Stimulated activated CD8-positive, alpha-beta memory T cell treated with anti-CD3 and anti-CD28 coated beads, Interleukin-15, amount 100 ng/mL, for 4 hours (primary cell): Measurements from ENCODE around the gene ADAM8.

Experiments used
- DNase-seq, 2 donors: peaks; one replicate each; pipeline ENCODE4 v3.0.0-alpha.2; 2020; ENCODE audit warnings: low read depth in 2 of 2

The ADAM8 gene

GRCh38 chr10:133281628-133282372 lies 5.1 kb upstream of the ADAM8 start:
- no peak for DNase-seq

- no peak for DNase-seq
Observed at GRCh38 chr10:133281084-133281483, 4.4 kb upstream of the ADAM8 start.

GRCh38 chr10:133280391-133281059 lies 3.9 kb upstream of the ADAM8 start:
- DNase-seq = no peak

GRCh38 chr10:133279326-133280226 lies 2.9 kb upstream of the ADAM8 start:
- no peak for DNase-seq

GRCh38 chr10:133278577-133279265 lies 2.1 kb upstream of the ADAM8 start:
- DNase-seq = peak; percentile 34 to 50

- DNase-seq = no peak
Observed at GRCh38 chr10:133277993-133278576, 1.4 kb upstream of the ADAM8 start.

- no peak for DNase-seq
Observed at GRCh38 chr10:133277277-133277992, 767 bp upstream of the ADAM8 start.

- DNase-seq = no peak
Observed at GRCh38 chr10:133276100-133276434, 601 bp downstream of the ADAM8 start.

- DNase-seq = no peak
Observed at GRCh38 chr10:133275684-133276092, 980 bp downstream of the ADAM8 start.

GRCh38 chr10:133274751-133275683 lies 1.7 kb downstream of the ADAM8 start:
- DNase-seq = peak; percentile 72 to 75

- DNase-seq = no peak
Observed at GRCh38 chr10:133273534-133274143, 3.0 kb downstream of the ADAM8 start.

- no peak for DNase-seq
Observed at GRCh38 chr10:133272964-133273420, 3.7 kb downstream of the ADAM8 start.

GRCh38 chr10:133272301-133272963 lies 4.2 kb downstream of the ADAM8 start:
- no peak for DNase-seq

GRCh38 chr10:133271521-133272300 lies 5.0 kb downstream of the ADAM8 start:
- no peak for DNase-seq

- no peak for DNase-seq
Observed at GRCh38 chr10:133270773-133271297, 5.8 kb downstream of the ADAM8 start.

GRCh38 chr10:133270204-133270603 lies 6.5 kb downstream of the ADAM8 start:
- DNase-seq = no peak

GRCh38 chr10:133269367-133269766 lies 7.3 kb downstream of the ADAM8 start:
- no peak for DNase-seq

- no peak for DNase-seq
Observed at GRCh38 chr10:133268532-133268931, 8.1 kb downstream of the ADAM8 start.
